ENCODE data around the gene ALG2.
"Not testable (repeated sequence)": the region's sequence is repeated elsewhere in the genome, so short reads cannot be mapped to it uniquely, and the experiment has no call there.

Gene ALG2

GRCh38 chr9:99221621-99222415 lies at the start of gene ALG2, which contains the start of gene SEC61B:
Gene ALG2, minus strand, starts transcription at chr9:99221942. Its CDS starts 48 bp downstream, at chr9:99221894.
Gene SEC61B, plus strand, starts transcription at chr9:99222282. Its CDS starts 82 bp downstream, at chr9:99222364.
- DNase-seq, result peak; percentile 91 to 100 (median 100)

- DNase-seq, result no peak
Measured at GRCh38 chr9:99270491-99270890, 48.7 kb upstream of the ALG2 start.

- DNase-seq, result no peak
Measured at GRCh38 chr9:99269416-99269815, 47.7 kb upstream of the ALG2 start.

GRCh38 chr9:99266255-99267023 lies 44.7 kb upstream of the ALG2 start:
- DNase-seq, result peak; percentile 27 to 84 (median 60)

GRCh38 chr9:99265691-99266090 lies 43.9 kb upstream of the ALG2 start:
- DNase-seq, result peak in 1 of 3 experiments; percentile 48

GRCh38 chr9:99264070-99264680 lies 42.4 kb upstream of the ALG2 start:
- peak in 1 of 3 experiments; percentile 24 for DNase-seq

- no peak for DNase-seq
Measured at GRCh38 chr9:99262949-99263418, 41.2 kb upstream of the ALG2 start.

GRCh38 chr9:99261923-99262322 lies 40.2 kb upstream of the ALG2 start:
- no peak for DNase-seq

GRCh38 chr9:99259231-99259918 lies 37.6 kb upstream of the ALG2 start:
- DNase-seq, result peak in 2 of 3 experiments; percentile 45 to 71

- no peak for DNase-seq
Measured at GRCh38 chr9:99257723-99258389, 36.1 kb upstream of the ALG2 start.

GRCh38 chr9:99255651-99256050 lies 33.9 kb upstream of the ALG2 start:
- no peak for DNase-seq

GRCh38 chr9:99253772-99254431 lies 32.2 kb upstream of the ALG2 start:
- no peak for DNase-seq

GRCh38 chr9:99253134-99253533 lies 31.4 kb upstream of the ALG2 start:
- no peak for DNase-seq

GRCh38 chr9:99251157-99251556 lies 29.4 kb upstream of the ALG2 start:
- no peak for DNase-seq

- no peak for DNase-seq
Measured at GRCh38 chr9:99249619-99250018, 27.9 kb upstream of the ALG2 start.

GRCh38 chr9:99244344-99245260 lies 22.9 kb upstream of the ALG2 start:
- no peak for DNase-seq

- no peak for DNase-seq
Measured at GRCh38 chr9:99241106-99241505, 19.4 kb upstream of the ALG2 start.

GRCh38 chr9:99239341-99240060 lies 17.8 kb upstream of the ALG2 start:
- no peak for DNase-seq

GRCh38 chr9:99238331-99238730 lies 16.6 kb upstream of the ALG2 start:
- no peak for DNase-seq

GRCh38 chr9:99237849-99238248 lies 16.1 kb upstream of the ALG2 start:
- DNase-seq, result not testable (repeated sequence)

Data from NCI-H1417 (cell line).